H7 (cell line): ENCODE results near the gene LRRC4C. TPM values are rescaled to one million over a fixed set of nuclear protein-coding genes. Genes with fewer than 3 reads are reported as not detected.

Experiments
- DNase-seq: peaks from one replicate; pipeline ENCODE4 v3.0.0; 2012
- H3K27me3 ChIP-seq: 2 replicates; pipeline ENCODE4 v1.6.0; 2011; ENCODE audit warnings: mild to moderate bottlenecking, low read length; ENCODE audit not compliant: control insufficient read depth, insufficient read depth
- H3K36me3 ChIP-seq: replicated peaks from 2 replicates; pipeline ENCODE4 v1.5.1; 2011; ENCODE audit warnings: low read length; ENCODE audit not compliant: control insufficient read depth, insufficient read depth
- H3K4me3 ChIP-seq: 2 replicates; pipeline ENCODE4 v1.5.1; 2011; ENCODE audit warnings: low read depth, mild to moderate bottlenecking, control low read depth, low read length, moderate library complexity; ENCODE audit not compliant: insufficient read depth
- total RNA-seq: library from RNA; depleted of rRNA; stranded (reverse); fragments of >200 nt; shearing (Covaris generic); gene quantifications from 2 replicates; pipeline ENCODE4 v1.2.3, GENCODE V29; 2014

LRRC4C gene
- total RNA-seq, 1 experiment from 2014 or later = 0.66 TPM

- Histone ChIP-seq H3K27me3 (no peaks in the 10 kb centered on the region), H3K36me3 (no peaks in the 10 kb centered on the region), H3K4me3 (no peak overlapping the region)
- no peak for DNase-seq
Measured at GRCh38 chr11:41399323-41399722, 60.1 kb downstream of the LRRC4C start.

DNA sequence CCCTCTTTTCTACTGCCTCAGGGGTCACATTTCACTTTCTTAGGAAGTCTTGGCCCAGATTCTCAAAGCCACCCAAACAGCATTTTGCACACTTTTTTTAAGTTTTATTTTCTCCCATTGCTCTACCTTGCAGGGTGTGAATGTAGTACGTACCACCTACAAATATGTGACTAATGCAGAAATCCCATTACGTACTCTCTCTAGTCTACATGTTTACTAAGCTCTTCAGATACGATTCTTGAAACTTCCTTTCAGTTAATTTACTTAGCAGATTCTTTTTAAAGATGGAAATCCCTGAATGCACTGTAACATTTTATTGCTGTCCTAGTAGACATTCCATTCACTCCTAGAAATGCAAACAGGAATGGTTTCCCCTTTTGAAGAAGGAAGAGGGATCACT is 61.3 kb downstream of the LRRC4C start:
- no peaks in the 10 kb centered on the region for H3K36me3 ChIP-seq
- no peak for DNase-seq

GRCh38 chr11:41394521-41395195 is 64.8 kb downstream of the LRRC4C start:
- H3K36me3 ChIP-seq = no peaks in the 10 kb centered on the region
- no peaks in the 10 kb centered on the region for H3K27me3 ChIP-seq
- DNase-seq = no peak
- no peak overlapping the region for H3K4me3 ChIP-seq

More for the DNA sequence above, 61.3 kb downstream of the LRRC4C start:
- Histone ChIP-seq H3K4me3 (no peak overlapping the region), H3K27me3 (no peaks in the 10 kb centered on the region)

DNA sequence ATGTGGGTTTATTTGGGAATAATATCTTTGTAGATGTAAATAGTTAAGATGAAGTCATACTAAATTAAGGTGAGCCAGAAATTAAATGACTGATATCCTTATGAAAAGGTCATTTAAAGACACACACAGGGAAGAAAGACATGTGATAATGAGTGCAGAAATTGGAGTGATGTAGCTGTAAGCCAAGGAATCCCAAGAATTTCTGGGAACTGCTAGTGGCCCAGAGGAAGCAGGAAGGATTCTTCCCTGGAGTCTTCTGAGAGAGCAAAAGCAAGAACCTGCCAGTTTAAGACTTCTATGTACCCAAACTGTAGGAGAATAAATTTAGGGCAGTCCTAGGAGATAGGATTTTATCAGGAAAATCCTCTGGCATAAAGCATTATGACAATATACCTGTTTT is 66.9 kb downstream of the LRRC4C start:
- no peak for DNase-seq
- H3K36me3 ChIP-seq = no peaks in the 10 kb centered on the region
- H3K27me3 ChIP-seq = no peaks in the 10 kb centered on the region
- H3K4me3 ChIP-seq = no peak overlapping the region

- no peak for DNase-seq
- Histone ChIP-seq H3K27me3 (no peaks in the 10 kb centered on the region), H3K4me3 (no peak overlapping the region), H3K36me3 (no peaks in the 10 kb centered on the region)
Measured at GRCh38 chr11:41389623-41390130, 69.8 kb downstream of the LRRC4C start.

DNA sequence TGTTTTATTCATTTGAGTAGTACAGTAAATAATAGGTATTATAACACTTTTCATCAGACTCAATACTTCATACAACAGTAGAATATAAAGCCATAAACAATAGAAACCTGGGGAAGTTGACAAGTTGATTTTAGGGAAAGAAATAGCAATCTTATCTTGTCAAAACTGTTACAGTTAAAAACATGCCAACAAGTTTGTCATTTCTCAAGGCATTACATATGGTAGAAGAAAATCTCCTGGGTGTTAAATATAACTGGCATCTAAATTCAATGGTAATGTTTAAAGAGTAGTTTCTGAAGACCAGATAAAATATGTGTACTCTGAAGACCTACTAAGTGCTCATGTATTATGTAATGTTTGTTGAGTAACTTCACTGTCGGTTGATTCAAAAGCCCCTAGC is 75.1 kb downstream of the LRRC4C start:
- H3K27me3 ChIP-seq = no peaks in the 10 kb centered on the region
- no peak overlapping the region for H3K4me3 ChIP-seq
- H3K36me3 ChIP-seq = no peaks in the 10 kb centered on the region
- DNase-seq = no peak

DNA sequence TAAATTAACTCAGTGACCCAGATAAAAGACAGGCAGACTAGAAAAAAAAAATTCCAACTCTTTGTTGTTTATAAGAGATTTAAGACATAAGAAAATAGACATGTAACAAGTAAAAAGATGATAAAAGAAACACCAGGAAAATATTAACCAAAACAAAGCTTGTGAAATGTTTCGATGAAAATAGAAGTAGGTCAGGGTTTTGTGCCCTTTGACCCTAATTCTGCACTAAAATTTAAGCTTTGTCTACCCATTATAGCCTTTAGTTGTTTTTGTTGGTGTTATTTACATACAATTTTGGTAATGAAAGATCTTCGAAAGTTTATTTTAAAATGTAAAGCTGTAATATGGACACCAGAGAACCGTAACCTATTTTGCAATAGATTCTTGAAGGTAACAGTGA is 75.7 kb downstream of the LRRC4C start:
- Histone ChIP-seq H3K4me3 (no peak overlapping the region), H3K36me3 (no peaks in the 10 kb centered on the region), H3K27me3 (no peaks in the 10 kb centered on the region)
- no peak for DNase-seq

DNA sequence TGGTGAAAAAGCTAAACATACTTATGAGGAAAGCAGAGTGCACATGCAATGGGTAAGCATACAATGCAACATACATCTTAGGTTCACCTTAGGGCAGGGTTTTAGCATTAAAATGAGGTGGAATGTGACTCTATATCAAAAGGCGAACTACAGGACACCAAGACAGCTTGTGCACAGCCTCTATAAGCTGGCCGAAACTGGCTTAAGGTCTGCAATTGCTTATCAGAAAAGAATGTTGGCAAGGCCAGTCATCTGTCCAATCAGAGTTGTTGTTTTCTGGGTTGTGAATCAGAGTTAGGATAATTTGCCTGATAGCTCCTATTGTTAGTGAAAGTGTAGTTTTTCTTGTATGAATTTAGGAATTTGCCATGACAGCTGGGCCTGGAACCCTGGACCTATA is 76.5 kb downstream of the LRRC4C start:
- Histone ChIP-seq H3K27me3 (no peaks in the 10 kb centered on the region), H3K36me3 (no peaks in the 10 kb centered on the region), H3K4me3 (no peak overlapping the region)
- no peak for DNase-seq

DNA sequence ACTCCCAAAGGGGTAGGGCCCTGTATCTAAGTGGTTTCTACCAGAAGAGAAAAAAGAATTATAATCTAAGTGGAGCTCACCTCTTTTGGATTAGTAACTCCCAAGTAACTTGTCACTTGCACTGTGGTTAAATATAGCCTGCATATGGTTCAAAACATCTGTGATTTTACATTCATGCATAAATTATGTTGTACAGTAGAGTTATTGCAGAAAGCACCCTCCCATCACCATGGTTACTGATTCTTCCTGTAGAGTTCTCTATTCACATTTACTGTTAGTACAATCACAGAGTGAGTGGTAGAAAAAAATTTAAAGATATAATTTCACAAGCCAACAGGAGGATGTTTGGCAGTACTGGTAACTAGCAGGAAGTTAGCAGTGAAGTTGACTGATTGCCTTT is 80.4 kb downstream of the LRRC4C start:
- H3K4me3 ChIP-seq = no peak overlapping the region
- H3K27me3 ChIP-seq = no peaks in the 10 kb centered on the region
- no peaks in the 10 kb centered on the region for H3K36me3 ChIP-seq
- DNase-seq = no peak

GRCh38 chr11:41377709-41378394 is 81.6 kb downstream of the LRRC4C start:
- Histone ChIP-seq H3K4me3 (no peak overlapping the region), H3K27me3 (no peaks in the 10 kb centered on the region), H3K36me3 (no peaks in the 10 kb centered on the region)
- no peak for DNase-seq

- Histone ChIP-seq H3K27me3 (no peaks in the 10 kb centered on the region), H3K36me3 (no peaks in the 10 kb centered on the region), H3K4me3 (no peak overlapping the region)
- DNase-seq = no peak
Measured at GRCh38 chr11:41351825-41352224, 107.6 kb downstream of the LRRC4C start.

DNA sequence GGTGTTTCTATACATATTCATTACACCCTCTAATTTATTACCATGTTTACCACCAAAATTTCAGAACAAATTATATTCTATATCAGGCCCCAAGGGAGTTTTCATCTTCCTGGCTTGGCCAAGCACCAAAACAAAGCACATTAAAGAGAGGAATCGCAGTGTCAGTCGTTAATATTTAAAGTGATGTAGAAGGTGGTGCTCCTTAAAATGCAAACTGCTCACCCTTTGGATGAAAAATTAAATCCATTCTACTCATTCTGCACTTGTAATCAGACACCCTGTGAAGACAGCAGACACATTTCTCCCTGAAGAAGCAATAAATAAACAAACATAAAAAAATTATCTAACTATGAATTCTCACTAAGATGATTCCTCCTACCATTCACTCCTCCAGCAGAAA is 113.4 kb downstream of the LRRC4C start:
- no peak for DNase-seq
- Histone ChIP-seq H3K27me3 (no peaks in the 10 kb centered on the region), H3K36me3 (no peaks in the 10 kb centered on the region), H3K4me3 (no peak overlapping the region)

DNA sequence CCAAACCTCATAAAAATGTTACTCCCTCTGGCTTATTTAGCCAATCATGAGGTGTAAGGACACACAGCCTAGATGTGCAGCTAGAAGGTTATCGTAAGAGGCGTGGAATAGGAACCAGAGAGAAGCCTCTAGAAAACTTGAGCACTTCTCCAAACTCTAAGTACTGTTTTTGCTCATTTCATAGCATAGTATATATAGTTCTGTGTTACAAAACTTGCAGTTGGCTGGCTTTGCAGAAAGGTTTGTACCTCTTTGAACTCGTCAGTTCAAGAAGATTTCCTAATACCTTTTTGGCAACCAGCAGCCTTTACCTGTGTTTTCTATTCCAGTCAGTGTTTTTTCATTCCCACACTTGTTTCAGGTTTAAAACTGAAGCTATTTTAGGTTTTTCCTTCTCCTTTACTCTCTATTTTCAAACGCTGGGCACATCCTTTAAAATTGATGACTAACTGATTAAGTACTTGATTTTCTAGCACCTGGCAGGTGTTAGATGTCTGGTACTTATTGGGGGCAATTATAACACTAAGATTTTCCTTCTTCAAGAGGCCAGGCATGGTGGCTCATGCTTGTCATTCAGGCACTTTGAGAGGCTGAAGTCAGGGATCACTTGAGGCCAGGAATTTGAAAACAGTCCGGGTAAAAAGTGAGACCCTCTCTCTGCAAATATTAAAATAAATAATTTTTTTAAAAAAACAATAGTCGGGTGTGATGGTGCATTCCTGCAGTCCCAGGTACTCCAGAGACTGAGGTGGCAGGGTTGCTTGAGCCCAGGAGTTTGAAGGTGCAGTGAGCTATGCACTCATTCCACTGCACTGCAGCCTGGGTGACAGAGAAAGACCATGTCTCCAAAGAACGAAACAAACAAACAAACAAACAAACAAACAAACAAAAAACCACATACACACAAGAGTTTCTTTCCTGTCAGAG is 125.2 kb downstream of the LRRC4C start:
- DNase-seq = no peak
- no peaks in the 10 kb centered on the region for H3K36me3 ChIP-seq
- H3K27me3 ChIP-seq = no peaks in the 10 kb centered on the region
- no peak overlapping the region for H3K4me3 ChIP-seq

GRCh38 chr11:41333357-41333756 is 126.1 kb downstream of the LRRC4C start:
- DNase-seq = no peak
- Histone ChIP-seq H3K36me3 (no peaks in the 10 kb centered on the region), H3K27me3 (no peaks in the 10 kb centered on the region), H3K4me3 (no peak overlapping the region)
